Gastroesophageal sphincter (tissue), 4 donors: ENCODE measurements around the gene PLEKHN1. TPM values are rescaled to one million over a fixed set of nuclear protein-coding genes. Genes with fewer than 3 reads are reported as not detected.
A peak's percentile ranks its signal among the peaks of the same experiment; 100 is the strongest.

Experiments
- ATAC-seq: fragments of 150-250 bp; one replicate; pipeline ENCODE4 v1.9.1; 2016; ENCODE audit warnings: mild to moderate bottlenecking, moderate library complexity
- H3K27ac ChIP-seq, 4 donors: fragments of 200-600 bp; sonication (generic) in 3 of 4; 1 replicate in 3 of 4; 2 replicates in 1 of 4; pipeline ENCODE4 v1.5.1; 2016 to 2019
- H3K27me3 ChIP-seq: fragments of 200-600 bp; sonication (generic); one replicate; pipeline ENCODE4 v1.5.1; 2019
- H3K36me3 ChIP-seq, 2 donors: fragments of 200-600 bp; sonication (generic); one replicate each; pipeline ENCODE4 v1.5.1; 2019; ENCODE audit warnings: control low read depth in 1 of 2
- H3K4me1 ChIP-seq, 3 donors: fragments of 200-600 bp; sonication (generic); 1 replicate in 2 of 3; 2 replicates in 1 of 3; pipeline ENCODE4 v1.5.1; 2016 to 2019; ENCODE audit warnings: control low read depth in 2 of 3
- H3K4me3 ChIP-seq, 2 donors: fragments of 200-600 bp; sonication (generic); one replicate each; pipeline ENCODE4 v1.5.1; 2019; ENCODE audit warnings: mild to moderate bottlenecking in 1 of 2, moderate library complexity in 1 of 2
- H3K9me3 ChIP-seq, 3 donors: fragments of 200-600 bp; sonication (generic); one replicate each; pipeline ENCODE4 v1.5.1; 2017 to 2019; ENCODE audit warnings: control low read depth in 2 of 3
- EP300 ChIP-seq: sonication (generic); formaldehyde crosslinking; IDR thresholded peaks from one replicate; pipeline ENCODE4 v1.6.1; 2017; ENCODE audit warnings: antibody characterized with exemption, mild to moderate bottlenecking
- POLR2A ChIP-seq, 2 donors: fragments of 450-650 bp; IDR thresholded peaks; one replicate each; pipeline ENCODE4 v1.6.1; 2017; ENCODE audit warnings: antibody characterized with exemption in 2 of 2, mild to moderate bottlenecking in 2 of 2, moderate library complexity in 1 of 2
- POLR2AphosphoS5 ChIP-seq: sonication (generic); formaldehyde crosslinking; IDR thresholded peaks from one replicate; pipeline ENCODE4 v1.6.1; 2017; ENCODE audit warnings: antibody characterized with exemption
- WGBS, 2 donors: methylation state at CpG; one replicate each; pipeline ENCODE4 v1.1.5; 2018; ENCODE audit warnings: low coverage in 1 of 2; 5-methylcytosine and 5-hydroxymethylcytosine counted together
- total RNA-seq, 4 donors: library from RNA; depleted of rRNA; stranded (reverse); fragments of >200 nt; gene quantifications; one replicate each; pipeline ENCODE4 v1.1.0, GENCODE V29; 2016
- TF ChIP-seq, protein P1 (sequence below), 4 experiments: fragments of 200-600 bp in 2 of 4; fragments of 450-650 bp in 2 of 4; sonication (generic) in 1 of 4; IDR thresholded peaks; one replicate each; pipeline ENCODE4 v1.5.1; 2017 to 2019; ENCODE audit warnings: antibody characterized with exemption in 4 of 4, mild to moderate bottlenecking in 2 of 4, moderate library complexity in 2 of 4

Gene PLEKHN1
- total RNA-seq, 4 donors from 2014 or later: 0.62 to 2.3 TPM; not detected in 2

DNA sequence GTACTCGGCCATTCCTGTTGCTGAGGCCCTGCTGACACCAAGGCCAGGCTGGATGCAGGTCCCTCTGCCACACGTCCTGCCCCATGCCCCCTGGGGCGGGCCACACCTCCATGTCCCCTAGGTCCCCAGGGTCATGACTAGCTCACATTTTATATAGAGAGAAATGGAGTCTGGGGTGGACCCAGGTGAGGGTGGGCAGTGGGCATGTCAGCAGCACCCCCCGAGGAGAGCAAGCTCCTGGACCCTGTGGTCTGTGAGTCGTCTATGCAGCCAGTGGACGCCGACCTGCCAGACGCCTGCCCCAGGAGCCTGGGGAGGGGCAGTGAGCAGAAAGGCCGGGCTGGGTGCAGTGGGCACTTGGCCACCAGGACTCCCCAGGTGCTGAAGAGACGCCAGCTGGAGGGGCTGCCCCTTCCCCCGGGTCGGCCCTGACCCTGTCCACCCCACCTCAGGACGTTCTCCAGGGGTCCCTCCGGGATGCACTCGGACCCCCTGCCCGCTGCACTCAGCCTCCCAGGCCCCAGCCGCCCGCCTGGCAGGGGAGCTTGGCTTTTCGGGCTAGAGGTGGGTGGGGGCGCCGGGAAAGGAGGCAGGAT is 26.7 kb upstream of the PLEKHN1 start:
- ATAC-seq: no peak
- no peak for TF ChIP-seq EP300
- TF ChIP-seq, protein P1, sequence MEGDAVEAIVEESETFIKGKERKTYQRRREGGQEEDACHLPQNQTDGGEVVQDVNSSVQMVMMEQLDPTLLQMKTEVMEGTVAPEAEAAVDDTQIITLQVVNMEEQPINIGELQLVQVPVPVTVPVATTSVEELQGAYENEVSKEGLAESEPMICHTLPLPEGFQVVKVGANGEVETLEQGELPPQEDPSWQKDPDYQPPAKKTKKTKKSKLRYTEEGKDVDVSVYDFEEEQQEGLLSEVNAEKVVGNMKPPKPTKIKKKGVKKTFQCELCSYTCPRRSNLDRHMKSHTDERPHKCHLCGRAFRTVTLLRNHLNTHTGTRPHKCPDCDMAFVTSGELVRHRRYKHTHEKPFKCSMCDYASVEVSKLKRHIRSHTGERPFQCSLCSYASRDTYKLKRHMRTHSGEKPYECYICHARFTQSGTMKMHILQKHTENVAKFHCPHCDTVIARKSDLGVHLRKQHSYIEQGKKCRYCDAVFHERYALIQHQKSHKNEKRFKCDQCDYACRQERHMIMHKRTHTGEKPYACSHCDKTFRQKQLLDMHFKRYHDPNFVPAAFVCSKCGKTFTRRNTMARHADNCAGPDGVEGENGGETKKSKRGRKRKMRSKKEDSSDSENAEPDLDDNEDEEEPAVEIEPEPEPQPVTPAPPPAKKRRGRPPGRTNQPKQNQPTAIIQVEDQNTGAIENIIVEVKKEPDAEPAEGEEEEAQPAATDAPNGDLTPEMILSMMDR (IDR thresholded peaks at IDR 0.05): no peak
- TF ChIP-seq POLR2A (IDR thresholded peaks at IDR 0.05): no peak
- no peak for TF ChIP-seq POLR2AphosphoS5
- peaks cover 92% of the 10 kb centered on the region for H3K27me3 ChIP-seq
- peaks cover 0 to 72% (median 47%) of the 10 kb centered on the region in 3 donors for H3K4me1 ChIP-seq
- H3K4me3 ChIP-seq: peak overlapping the region in 1 of 2 donors; percentile 47
- H3K27ac ChIP-seq: peak overlapping the region in 3 of 4 donors; percentile 67 to 79 (median 78)
- no peaks in the 10 kb centered on the region for H3K9me3 ChIP-seq
- H3K36me3 ChIP-seq: peaks cover 0 to 5% of the 10 kb centered on the region in 2 donors
- WGBS, 2 donors: no CpG with 5 or more reads among the region's 21 CpGs

DNA sequence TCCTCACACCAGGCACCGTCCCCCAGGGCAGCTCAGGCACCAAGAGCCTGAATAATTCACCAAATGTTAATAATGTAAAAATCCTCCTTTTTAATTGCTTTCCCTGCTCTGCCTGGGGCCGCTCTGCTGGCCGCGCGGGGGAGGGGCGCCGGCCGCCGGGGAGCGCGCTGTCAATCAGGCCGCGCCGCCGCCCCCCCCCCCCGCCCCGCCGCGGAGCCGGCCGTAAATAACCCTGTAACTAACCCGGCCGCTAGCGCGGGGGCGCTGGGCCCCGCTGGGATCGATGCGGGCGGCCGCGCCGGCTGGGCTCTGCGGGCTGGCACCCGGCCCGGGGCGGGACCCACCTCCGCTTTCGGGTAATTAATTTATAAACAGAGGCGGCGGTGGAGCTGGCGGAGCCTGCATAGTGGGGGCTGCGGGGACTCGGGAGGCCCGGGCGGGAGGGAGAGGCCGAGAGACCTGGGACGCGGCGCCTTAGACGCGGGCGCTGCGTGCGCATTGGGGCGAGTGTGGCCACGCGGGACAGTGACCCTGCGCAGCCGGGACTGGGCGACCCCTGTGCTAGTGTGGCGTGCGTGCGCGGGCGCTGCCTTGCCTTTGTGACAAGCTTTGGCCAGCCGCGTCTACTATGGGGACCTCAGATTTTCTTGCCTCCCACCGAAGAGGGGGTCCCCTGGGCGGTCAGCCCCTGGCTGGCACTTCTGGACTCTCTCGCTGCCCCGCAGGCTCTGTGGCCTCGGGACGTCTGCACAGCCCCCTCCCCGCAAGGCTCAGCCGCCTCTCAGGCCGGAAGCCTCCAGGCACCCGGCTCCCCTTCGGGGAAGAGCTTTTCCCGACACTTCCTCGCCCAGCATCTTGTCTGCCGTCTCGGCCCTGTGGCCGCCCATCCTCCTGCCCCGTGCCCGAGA is 25.9 kb upstream of the PLEKHN1 start:
- 0% methylated on average over 1 of the region's 86 CpGs; no CpG with 5 or more reads in 1 of the 2 donors for WGBS, 2 donors
- H3K27me3 ChIP-seq: peaks cover 85% of the 10 kb centered on the region
- H3K4me1 ChIP-seq: peaks cover 0 to 73% (median 50%) of the 10 kb centered on the region in 3 donors
- peak overlapping the region in 3 of 4 donors; percentile 67 to 79 (median 78) for H3K27ac ChIP-seq
- peak overlapping the region in 1 of 2 donors; percentile 47 for H3K4me3 ChIP-seq
- ATAC-seq: peak; percentile 40
- no peaks in the 10 kb centered on the region for H3K9me3 ChIP-seq
- peaks cover 0 to 12% of the 10 kb centered on the region in 2 donors for H3K36me3 ChIP-seq
- TF ChIP-seq, protein P1 (IDR thresholded peaks at IDR 0.05): peak in 2 of 4 experiments; percentile 20 to 30
- TF ChIP-seq POLR2A (IDR thresholded peaks at IDR 0.05) (no peak), POLR2AphosphoS5 (peak; percentile 59)

DNA sequence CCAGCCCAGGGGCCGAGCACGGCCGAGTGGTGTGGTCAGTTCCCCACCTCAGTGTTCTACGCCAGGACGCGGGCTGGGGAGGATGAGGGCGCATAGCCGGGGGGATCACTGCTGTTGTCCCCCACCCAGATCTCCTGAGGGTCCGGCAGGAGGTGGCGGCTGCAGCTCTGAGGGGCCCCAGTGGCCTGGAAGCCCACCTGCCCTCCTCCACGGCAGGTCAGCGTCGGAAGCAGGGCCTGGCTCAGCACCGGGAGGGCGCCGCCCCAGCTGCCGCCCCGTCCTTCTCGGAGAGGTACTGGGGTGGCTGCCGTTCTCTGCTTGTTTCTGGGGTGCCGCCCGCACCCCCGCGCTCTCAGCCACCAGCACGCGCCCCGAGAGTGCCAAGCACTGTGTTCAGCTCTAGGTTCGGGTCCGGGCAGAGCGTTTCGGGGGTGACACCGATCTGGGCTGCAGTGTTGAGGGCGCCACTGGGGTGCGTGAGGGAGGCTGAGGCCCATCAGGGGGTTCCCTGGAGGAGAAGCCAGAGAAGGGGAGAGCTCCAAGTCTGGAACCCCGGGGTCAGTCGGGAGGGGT is 25.2 kb upstream of the PLEKHN1 start:
- H3K36me3 ChIP-seq: peaks cover 0 to 20% of the 10 kb centered on the region in 2 donors
- H3K4me3 ChIP-seq: peak overlapping the region in 1 of 2 donors; percentile 47
- no CpG with 5 or more reads among the region's 36 CpGs for whole genome bisulfite sequencing, 2 donors
- ATAC-seq: no peak
- TF ChIP-seq POLR2A (IDR thresholded peaks at IDR 0.05): no peak
- no peak for TF ChIP-seq EP300
- TF ChIP-seq POLR2AphosphoS5: no peak
- H3K4me1 ChIP-seq: peaks cover 0 to 67% (median 45%) of the 10 kb centered on the region in 3 donors
- H3K9me3 ChIP-seq: no peaks in the 10 kb centered on the region
- peak overlapping the region in 3 of 4 donors; percentile 67 to 79 (median 78) for H3K27ac ChIP-seq
- H3K27me3 ChIP-seq: peaks cover 78% of the 10 kb centered on the region

DNA sequence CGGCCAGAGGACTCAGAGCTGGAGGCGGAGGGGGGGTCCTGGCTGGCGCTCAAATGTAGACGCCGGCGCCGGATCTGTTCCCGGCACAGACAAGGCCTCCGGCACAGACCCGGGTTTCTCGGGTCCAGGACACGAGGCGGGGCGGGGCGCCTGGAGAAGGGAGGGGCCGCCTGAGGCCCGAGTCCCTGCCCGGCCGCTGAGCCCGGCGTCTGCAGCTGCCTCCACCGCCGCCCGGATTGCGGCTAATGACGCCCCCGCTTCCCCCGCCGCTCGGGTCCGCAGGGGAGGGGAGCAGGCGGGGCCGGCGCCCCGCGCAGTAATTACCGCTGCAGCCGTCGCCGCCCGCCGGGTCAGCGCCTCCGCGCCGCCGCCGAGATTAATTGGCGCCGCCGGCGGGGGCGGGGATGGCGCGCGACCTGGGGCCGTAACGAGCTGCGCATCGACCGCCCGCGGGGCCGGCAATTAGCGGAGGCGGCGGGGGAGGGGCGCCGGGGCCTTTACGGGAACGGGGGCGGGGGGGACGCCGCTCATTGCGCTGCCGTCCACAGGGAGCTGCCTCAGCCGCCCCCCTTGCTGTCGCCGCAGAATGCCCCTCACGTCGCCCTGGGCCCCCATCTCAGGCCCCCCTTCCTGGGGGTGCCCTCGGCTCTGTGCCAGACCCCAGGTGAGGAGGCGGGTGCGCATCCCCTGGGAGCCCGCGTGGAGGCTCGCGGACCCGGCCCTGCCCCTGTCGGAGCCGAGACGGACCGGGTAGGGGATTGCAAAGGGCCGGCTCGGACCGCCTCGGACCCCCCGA is 24.5 kb upstream of the PLEKHN1 start:
- Histone ChIP-seq H3K27ac (peak overlapping the region in 3 of 4 donors; percentile 67 to 79 (median 78)), H3K36me3 (peaks cover 0 to 26% of the 10 kb centered on the region in 2 donors), H3K9me3 (no peaks in the 10 kb centered on the region), H3K4me1 (peaks cover 0 to 66% (median 45%) of the 10 kb centered on the region in 3 donors), H3K27me3 (peaks cover 71% of the 10 kb centered on the region), H3K4me3 (peak overlapping the region; percentile 1 to 47)
- 0% methylated on average over 1 to 6 of the region's 98 CpGs for WGBS, 2 donors
- peak; percentile 62 for ATAC-seq
- TF ChIP-seq, protein P1 (IDR thresholded peaks at IDR 0.05): no peak
- TF ChIP-seq EP300 (no peak), POLR2AphosphoS5 (peak; percentile 21), POLR2A (IDR thresholded peaks at IDR 0.05) (no peak)
